ENCODE measurements around the gene EIF3D.

Gene EIF3D

GRCh38 chr22:36463783-36464184 lies 65.2 kb downstream of the EIF3D start:
- Histone ChIP-seq H3K4me1 (ENCODE audit: control insufficient read depth in 1 of 2, insufficient read depth in 2 of 2, low read length in 2 of 2) (peaks cover 7 to 11% of the 10 kb centered on the region in 2 donors), H3K27me3 (ENCODE audit: low read depth, low read length) (no peaks in the 10 kb centered on the region), H3K4me3 (ENCODE audit: low read depth in 1 of 2, low read length in 2 of 2) (no peak overlapping the region), H3K27ac (ENCODE audit: low read length) (no peak overlapping the region), H3K9me3 (ENCODE audit: control insufficient read depth in 1 of 2, low read length in 2 of 2) (no peaks in the 10 kb centered on the region), H3K36me3 (ENCODE audit: control insufficient read depth in 1 of 2, insufficient read depth in 2 of 2, low read length in 2 of 2) (peaks cover 9 to 11% of the 10 kb centered on the region in 2 donors)

GRCh38 chr22:36461665-36462649 lies 67.0 kb downstream of the EIF3D start:
- peaks cover 3% of the 10 kb centered on the region in 2 donors for H3K36me3 ChIP-seq (ENCODE audit: control insufficient read depth in 1 of 2, insufficient read depth in 2 of 2, low read length in 2 of 2)
- H3K4me3 ChIP-seq (ENCODE audit: low read depth in 1 of 2, low read length in 2 of 2) = peak overlapping the region in 1 of 2 donors; percentile 17
- H3K27me3 ChIP-seq (ENCODE audit: low read depth, low read length) = no peaks in the 10 kb centered on the region
- no peaks in the 10 kb centered on the region for H3K9me3 ChIP-seq (ENCODE audit: control insufficient read depth in 1 of 2, low read length in 2 of 2)
- H3K27ac ChIP-seq (ENCODE audit: low read length) = peak overlapping the region; percentile 35
- H3K4me1 ChIP-seq (ENCODE audit: control insufficient read depth in 1 of 2, insufficient read depth in 2 of 2, low read length in 2 of 2) = peaks cover 0 to 4% of the 10 kb centered on the region in 2 donors
